MCF 10A (cell line): ENCODE data around the gene TSSK3. TPM values are rescaled to one million over a fixed set of nuclear protein-coding genes. Genes with fewer than 3 reads are reported as not detected.
A peak's percentile ranks its signal among the peaks of the same experiment; 100 is the strongest.

Experiments used
- BruUV-seq: library from RNA; stranded (reverse); fragments of 400-500 nt; replicated peaks from 2 replicates; lab custom pipeline; 2021; lab: Mats Ljungman, UMichigan
- CTCF ChIA-PET: fragments of 300-600 bp; sonication (Branson Sonifier 250); formaldehyde crosslinking; extraction: SDS; loops from one replicate; lab custom pipeline; 2021; ENCODE audit warnings: antibody characterized with exemption, inconsistent platforms; lab: Yijun Ruan, JAX
- POLR2A ChIA-PET: fragments of 300-600, 350-650 bp; sonication (Branson Sonifier 250); formaldehyde crosslinking; extraction: SDS; loops from one replicate; lab custom pipeline; 2020; ENCODE audit warnings: antibody characterized with exemption, inconsistent platforms; lab: Yijun Ruan, JAX
- DNase-seq: peaks from one replicate; pipeline ENCODE4 v3.0.0-alpha.2; 2018; ENCODE audit not compliant: unreplicated experiment
- H3K27ac Mint-ChIP-seq: one replicate; pipeline ENCODE4 v1.8.0; 2022; ENCODE audit warnings: mild to moderate bottlenecking, low read depth, mixed read lengths; ENCODE audit not compliant: unreplicated experiment
- H3K27me3 Mint-ChIP-seq: one replicate; pipeline ENCODE4 v1.8.0; 2022; ENCODE audit warnings: mixed read lengths; ENCODE audit not compliant: insufficient read depth, unreplicated experiment
- H3K36me3 Mint-ChIP-seq: one replicate; pipeline ENCODE4 v1.8.0; 2022; ENCODE audit warnings: mild to moderate bottlenecking, moderate library complexity, mixed read lengths; ENCODE audit not compliant: insufficient read depth, unreplicated experiment
- H3K4me1 Mint-ChIP-seq: one replicate; pipeline ENCODE4 v1.8.0; 2022; ENCODE audit warnings: mixed read lengths; ENCODE audit not compliant: insufficient read depth, unreplicated experiment
- H3K4me3 Mint-ChIP-seq: one replicate; pipeline ENCODE4 v1.8.0; 2022; ENCODE audit warnings: mild to moderate bottlenecking, moderate library complexity, mixed read lengths; ENCODE audit not compliant: unreplicated experiment
- H3K9me3 Mint-ChIP-seq: one replicate; pipeline ENCODE4 v1.8.0; 2022; ENCODE audit warnings: mixed read lengths; ENCODE audit not compliant: unreplicated experiment
- CTCF ChIP-seq: fragments of 200-600 bp; IDR thresholded peaks from one replicate; pipeline ENCODE4 v1.8.0; 2022; ENCODE audit warnings: antibody characterized with exemption, mild to moderate bottlenecking; ENCODE audit not compliant: unreplicated experiment
- intact Hi-C: fragments of 100-400 bp; cut with micrococcal nuclease; formaldehyde crosslinking; loops from 2 replicates; pipeline ENCODE4 v1.14.1; 2022
- total RNA-seq: library from RNA; stranded (reverse); gene quantifications from 2 replicates; pipeline ENCODE4 v1.2.3, GENCODE V29; 2022

The TSSK3 gene
- total RNA-seq, 1 experiment from 2014 or later, result 2.0 TPM

GRCh38 chr1:32336963-32337675 lies 25.2 kb upstream of the TSSK3 start:
- peak; percentile 45 for DNase-seq
- Mint-ChIP-seq H3K36me3 (no peaks in the 10 kb centered on the region), H3K4me3 (peak overlapping the region; percentile 14), H3K27me3 (no peaks in the 10 kb centered on the region), H3K4me1 (no peaks in the 10 kb centered on the region), H3K9me3 (no peaks in the 10 kb centered on the region), H3K27ac (no peak overlapping the region)
- BruUV-seq, result no TSS peak
- ChIA-PET POLR2A (no interaction called here), CTCF (interaction anchor here (0.5 to 1.9 kb wide), 3 partner anchors 121 to 648 kb away, joined by 3 to 5 read pairs (median 3); no protein-coding TSS in a partner anchor)
- intact Hi-C loops, result no loop called here
- TF ChIP-seq CTCF, result no peak

- no peaks in the 10 kb centered on the region for H3K27me3 Mint-ChIP-seq
- TF ChIP-seq CTCF, result no peak
- no peak for DNase-seq
- H3K36me3 Mint-ChIP-seq, result no peaks in the 10 kb centered on the region
- ChIA-PET POLR2A (no interaction called here), CTCF (no interaction called here)
- H3K9me3 Mint-ChIP-seq, result no peaks in the 10 kb centered on the region
- intact Hi-C loops, result no loop called here
- no peak overlapping the region for H3K27ac Mint-ChIP-seq
- H3K4me1 Mint-ChIP-seq, result no peaks in the 10 kb centered on the region
- no TSS peak for BruUV-seq
- H3K4me3 Mint-ChIP-seq, result no peak overlapping the region
Measured at GRCh38 chr1:32337855-32338636, 24.3 kb upstream of the TSSK3 start.

- intact Hi-C loops, result no loop called here
- Mint-ChIP-seq H3K27ac (no peak overlapping the region), H3K9me3 (no peaks in the 10 kb centered on the region), H3K36me3 (no peaks in the 10 kb centered on the region), H3K27me3 (no peaks in the 10 kb centered on the region), H3K4me1 (no peaks in the 10 kb centered on the region), H3K4me3 (no peak overlapping the region)
- BruUV-seq, result no TSS peak
- TF ChIP-seq CTCF, result no peak
- no peak for DNase-seq
- ChIA-PET POLR2A (no interaction called here), CTCF (no interaction called here)
Measured at GRCh38 chr1:32338637-32339145, 23.6 kb upstream of the TSSK3 start.

GRCh38 chr1:32339363-32339978 lies 22.9 kb upstream of the TSSK3 start:
- H3K27me3 Mint-ChIP-seq, result no peaks in the 10 kb centered on the region
- H3K4me3 Mint-ChIP-seq, result no peak overlapping the region
- intact Hi-C loops, result no loop called here
- no peaks in the 10 kb centered on the region for H3K36me3 Mint-ChIP-seq
- H3K27ac Mint-ChIP-seq, result no peak overlapping the region
- CTCF ChIA-PET, result no interaction called here
- POLR2A ChIA-PET, result no interaction called here
- BruUV-seq, result no TSS peak
- TF ChIP-seq CTCF, result no peak
- no peaks in the 10 kb centered on the region for H3K9me3 Mint-ChIP-seq
- DNase-seq, result no peak
- no peaks in the 10 kb centered on the region for H3K4me1 Mint-ChIP-seq
